ENCODE data around the gene TGFB1I1. TPM values are rescaled to one million over a fixed set of nuclear protein-coding genes. Genes with fewer than 3 reads are reported as not detected.
A peak's percentile ranks its signal among the peaks of the same experiment; 100 is the strongest.

Gene TGFB1I1
- total and polyA plus RNA-seq, 2 of the 13 experiments (the other 11 are each of a cell fraction or from before 2014, with no cell fraction given), result 0.80 to 2.9 TPM

- TF ChIP-seq ZNF83 (CRISPR knock-in tag; IDR thresholded peaks at IDR 0.05; ENCODE audit: borderline replicate concordance), result no peak
- peak; percentile 96 for TF ChIP-seq MAFK (conservative IDR thresholded peaks at IDR 0.05 in 1 of 2, IDR thresholded peaks at IDR 0.05 in 1 of 2; ENCODE audit: low read length in 2 of 2)
- TF ChIP-seq ATRX (CRISPR knock-in tag; IDR thresholded peaks at IDR 0.05; ENCODE audit: borderline replicate concordance), result no peak
- peak; percentile 75; the same call in 1 of the 2 replicates for TF ChIP-seq SPEN (CRISPR knock-in tag; IDR thresholded peaks at IDR 0.05; ENCODE audit: low read depth)
- no peak for TF ChIP-seq ZBTB2 (CRISPR knock-in tag; IDR thresholded peaks at IDR 0.05; ENCODE audit: low read depth)
- no peak for TF ChIP-seq HBP1 (CRISPR knock-in tag; IDR thresholded peaks at IDR 0.05; ENCODE audit: low read depth)
- peak; percentile 14; the same call in 1 of the 2 replicates for TF ChIP-seq ZNF609 (CRISPR knock-in tag; IDR thresholded peaks at IDR 0.05; ENCODE audit: borderline replicate concordance)
- TF ChIP-seq GPN1 (CRISPR knock-in tag; IDR thresholded peaks at IDR 0.05; ENCODE audit: borderline replicate concordance), result 0 out of 2 replicates have a peak, but pooled peaks have one; percentile 7
- TF ChIP-seq HNF4G (IDR thresholded peaks at IDR 0.05; ENCODE audit: borderline replicate concordance, low read depth, low read length), result no peak
- TF ChIP-seq HNF4G (CRISPR knock-in tag; IDR thresholded peaks at IDR 0.05; ENCODE audit: borderline replicate concordance, low read depth), result 0 out of 2 replicates have a peak, but pooled peaks have one; percentile 68
- TF ChIP-seq ZNF234 (CRISPR knock-in tag; conservative IDR thresholded peaks at IDR 0.05), result no peak
- TF ChIP-seq CREM (IDR thresholded peaks at IDR 0.05), result no peak
- TF ChIP-seq CREM (CRISPR knock-in tag; IDR thresholded peaks at IDR 0.05), result no peak
- TF ChIP-seq MTERF4 (CRISPR knock-in tag; IDR thresholded peaks at IDR 0.05), result no peak
- 0 out of 2 replicates have a peak, but pooled peaks have one; percentile 26 for TF ChIP-seq TFDP1 (CRISPR knock-in tag; IDR thresholded peaks at IDR 0.05; ENCODE audit: borderline replicate concordance)
- no peak for TF ChIP-seq TBX3 (IDR thresholded peaks at IDR 0.05; ENCODE audit: borderline replicate concordance)
- no peak for TF ChIP-seq ZNF737 (CRISPR knock-in tag; IDR thresholded peaks at IDR 0.05; ENCODE audit: borderline replicate concordance)
- 0 out of 2 replicates have a peak, but pooled peaks have one; percentile 55 for TF ChIP-seq POLR2AphosphoS2 (IDR thresholded peaks at IDR 0.05; ENCODE audit: low read depth, low read length)
Measured at GRCh38 chr16:31453255-31454204, 18.4 kb upstream of the TGFB1I1 start (continued).
